GM12872 (cell line): Measurements from ENCODE around the gene NOP58.

Experiments
- CTCF ChIP-seq: IDR thresholded peaks from 3 replicates; pipeline ENCODE4 v1.5.1; 2011; ENCODE audit warnings: low read depth, mild to moderate bottlenecking, low read length, moderate library complexity; ENCODE audit not compliant: insufficient read depth

The NOP58 gene

GRCh38 chr2:202314116-202314515 lies 48.6 kb downstream of the NOP58 start:
- TF ChIP-seq CTCF, result no peak

- TF ChIP-seq CTCF, result no peak
These were observed 51.7 kb downstream of the NOP58 start for GRCh38 chr2:202317080-202317857.

GRCh38 chr2:202322435-202322834 lies 56.9 kb downstream of the NOP58 start:
- no peak for TF ChIP-seq CTCF

DNA sequence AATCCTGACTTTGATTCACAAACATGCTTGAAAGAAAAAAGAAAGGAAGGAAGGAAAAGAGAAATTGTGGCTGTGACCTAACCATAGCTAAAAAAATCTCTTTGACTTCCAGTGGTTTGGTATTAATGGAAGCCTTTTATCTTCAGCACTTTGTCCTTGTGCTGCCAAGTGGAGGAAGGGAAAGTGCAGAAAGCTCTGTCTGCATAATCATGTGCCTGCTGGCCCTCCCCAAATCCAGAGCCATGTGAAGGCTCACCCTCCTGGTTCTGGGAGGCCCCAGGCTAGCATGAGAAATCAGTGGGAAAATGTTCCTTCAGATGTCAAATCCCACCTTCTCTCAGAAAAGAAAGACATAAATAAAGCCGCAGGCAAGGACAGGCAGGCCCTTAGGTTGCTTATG lies 62.3 kb downstream of the NOP58 start:
- TF ChIP-seq CTCF, result no peak

GRCh38 chr2:202335791-202336467 lies 70.4 kb downstream of the NOP58 start:
- TF ChIP-seq CTCF, result no peak

DNA sequence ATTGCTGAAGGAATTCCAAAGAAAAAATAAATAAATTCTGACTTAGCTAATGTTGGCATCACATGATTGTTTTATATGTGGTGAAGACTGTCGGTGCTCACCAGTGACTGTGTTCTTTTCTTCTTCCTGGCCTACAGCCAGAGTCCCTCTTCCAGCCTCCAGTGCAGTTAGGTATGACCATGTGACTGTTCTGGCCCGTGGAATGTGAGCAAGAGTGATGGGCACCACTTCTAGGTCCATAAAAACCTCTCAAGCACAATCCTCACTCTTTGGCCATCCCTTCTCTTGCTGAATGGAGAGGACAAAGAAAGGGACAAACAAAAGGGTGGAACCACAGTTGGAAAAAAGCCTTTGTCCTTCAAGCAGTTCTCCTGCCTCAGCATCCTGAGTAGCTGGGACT lies 71.6 kb downstream of the NOP58 start:
- no peak for TF ChIP-seq CTCF

- no peak for TF ChIP-seq CTCF
These were observed 72.3 kb downstream of the NOP58 start for GRCh38 chr2:202337706-202338346.
